GM12878 (cell line): Measurements from ENCODE around the gene TRIM38. TPM values are rescaled to one million over a fixed set of nuclear protein-coding genes. Genes with fewer than 3 reads are reported as not detected.

ENCODE experiments used
- CBFB ChIP-seq: IDR thresholded peaks from 2 replicates; pipeline ENCODE4 v1.6.1; 2016; ENCODE audit warnings: antibody characterized with exemption, low read depth
- CHD2 ChIP-seq: IDR thresholded peaks from 2 replicates; pipeline ENCODE4 v1.6.1; 2011; ENCODE audit warnings: low read depth, low read length, improper control_type of control experiment, borderline replicate concordance
- CTCF ChIP-seq, 3 experiments: IDR thresholded peaks in 2 of 3; conservative IDR thresholded peaks in 1 of 3; 2 replicates each; pipeline ENCODE4 v1.5.1; 2011; ENCODE audit warnings: low read depth in 3 of 3, low read length in 3 of 3, mild to moderate bottlenecking in 3 of 3, control low read depth in 2 of 3, moderate library complexity in 2 of 3, inconsistent platforms in 1 of 3, mixed read lengths in 1 of 3; ENCODE audit not compliant: control insufficient read depth in 2 of 3, insufficient read depth in 1 of 3; ENCODE audit errors: extremely low read depth in 1 of 3
- E2F4 ChIP-seq: IDR thresholded peaks from 2 replicates; pipeline ENCODE4 v1.6.1; 2012; ENCODE audit warnings: low read depth, low read length, improper control_type of control experiment
- FOXK2 ChIP-seq: fragments of 450-650 bp; IDR thresholded peaks from 2 replicates; pipeline ENCODE4 v1.6.1; 2017; ENCODE audit warnings: mild to moderate bottlenecking, moderate library complexity
- FOXM1 ChIP-seq: IDR thresholded peaks from 2 replicates; pipeline ENCODE4 v1.6.1; 2012; ENCODE audit warnings: low read depth, mild to moderate bottlenecking, inconsistent platforms, low read length, moderate library complexity
- GABPA ChIP-seq: IDR thresholded peaks from 2 replicates; pipeline ENCODE4 v1.6.1; 2014; ENCODE audit warnings: antibody characterized with exemption, low read depth, mild to moderate bottlenecking, inconsistent platforms
- LARP7 ChIP-seq: fragments of 450-650 bp; IDR thresholded peaks from 2 replicates; pipeline ENCODE4 v1.6.1; 2017; ENCODE audit warnings: mild to moderate bottlenecking
- MEF2B ChIP-seq: fragments of 450-650 bp; IDR thresholded peaks from 2 replicates; pipeline ENCODE4 v1.6.1; 2018; ENCODE audit warnings: mild to moderate bottlenecking, moderate library complexity; ENCODE audit not compliant: partially characterized antibody, poor library complexity, severe bottlenecking
- NBN ChIP-seq: fragments of 450-650 bp; IDR thresholded peaks from 2 replicates; pipeline ENCODE4 v1.6.1; 2016
- NR2F1 ChIP-seq: fragments of 450-650 bp; conservative IDR thresholded peaks from 2 replicates; pipeline ENCODE4 v1.6.1; 2017; ENCODE audit warnings: mild to moderate bottlenecking
- RAD51 ChIP-seq: fragments of 450-650 bp; IDR thresholded peaks from 2 replicates; pipeline ENCODE4 v1.6.1; 2016; ENCODE audit warnings: moderate library complexity, mild to moderate bottlenecking, inconsistent platforms
- SIX5 ChIP-seq: IDR thresholded peaks from 2 replicates; pipeline ENCODE4 v1.6.1; 2011; ENCODE audit warnings: mild to moderate bottlenecking, low read depth, low read length, moderate library complexity; ENCODE audit not compliant: severe bottlenecking
- SKIL ChIP-seq: fragments of 450-650 bp; IDR thresholded peaks from 2 replicates; pipeline ENCODE4 v1.6.1; 2017; ENCODE audit warnings: mild to moderate bottlenecking, low read depth, inconsistent platforms; ENCODE audit not compliant: poor library complexity, severe bottlenecking
- SP1 ChIP-seq: IDR thresholded peaks from one replicate; pipeline ENCODE4 v1.6.1; 2011; ENCODE audit warnings: low read depth, low read length
- SREBF1 ChIP-seq: IDR thresholded peaks from 2 replicates; pipeline ENCODE4 v1.6.1; 2012; ENCODE audit warnings: mild to moderate bottlenecking, low read length
- ZSCAN29 ChIP-seq: fragments of 450-650 bp; IDR thresholded peaks from 2 replicates; pipeline ENCODE4 v1.6.1; 2017; ENCODE audit warnings: mild to moderate bottlenecking, moderate library complexity
- polyA plus RNA-seq, 11 experiments: library from polyadenylated mRNA; depleted of rRNA in 4 of 11; unstranded in 6 of 11; stranded (reverse) in 5 of 11; fragments of >200 nt; fragmentation: Nextera tagmentation in 4 of 11; fragmentation: Illumina TruSeq in 1 of 11; extraction: Ambion mirVana in 4 of 11; extraction: Trizol in 1 of 11; gene quantifications; 1 replicate in 1 of 11; 2 replicates in 10 of 11; pipeline versions ENCODE4 v1.2.1 to v1.2.3, GENCODE V29; 2011 to 2016; ENCODE audit warnings: inconsistent platforms in 2 of 11, missing spikeins in 2 of 11, low read depth in 1 of 11
- total RNA-seq, 4 experiments: library from RNA; depleted of rRNA in 3 of 4; stranded (reverse); fragments of >200 nt in 3 of 4; fragmentation: Illumina TruSeq in 1 of 4; extraction: Trizol in 1 of 4; gene quantifications; 2 replicates each; pipeline versions ENCODE4 v1.2.1 to v1.2.3, GENCODE V29; 2013 to 2021
- TF ChIP-seq, protein P1 (sequence below): fragments of 450-650 bp; IDR thresholded peaks from 2 replicates; pipeline ENCODE4 v1.6.1; 2014; ENCODE audit warnings: mild to moderate bottlenecking
- TF ChIP-seq, protein P2 (sequence below): fragments of 150-350 bp; IDR thresholded peaks from 2 replicates; pipeline ENCODE4 v1.6.1; 2016; ENCODE audit warnings: low read depth, low read length
- TF ChIP-seq, protein P3 (sequence below): fragments of 450-650 bp; IDR thresholded peaks from 2 replicates; pipeline ENCODE4 v1.6.1; 2017; ENCODE audit warnings: low read depth, mild to moderate bottlenecking, moderate library complexity

The TRIM38 gene
- total and polyA plus RNA-seq, 10 of the 15 experiments (the other 5 are each of a cell fraction or from before 2014, with no cell fraction given), result 4.5 to 14.7 (median 11.1) TPM

DNA sequence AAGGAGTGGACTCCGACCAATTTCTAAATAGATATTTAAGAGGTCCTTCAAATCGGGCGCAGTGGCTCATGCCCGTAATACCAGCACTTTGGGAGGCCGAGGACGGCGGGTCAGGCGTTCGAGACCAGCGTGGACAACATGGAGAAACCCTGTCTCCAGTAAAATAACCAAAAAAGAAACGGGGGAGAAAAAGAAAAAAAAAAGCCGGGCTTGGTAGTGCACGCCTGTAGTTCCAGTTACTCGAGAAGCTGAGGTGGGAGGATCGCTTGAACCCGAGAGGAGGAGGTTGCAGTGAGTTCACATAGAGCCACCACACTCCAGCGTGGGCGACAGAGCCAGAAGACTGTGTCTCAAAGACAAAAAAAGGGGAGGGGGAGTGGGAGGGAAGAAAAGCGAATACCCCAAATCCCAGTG is 71.3 kb downstream of the TRIM38 start (continued):
- TF ChIP-seq ZSCAN29 (no peak), SP1 (no peak), MEF2B (no peak), CBFB (no peak), SIX5 (no peak), SKIL (no peak), GABPA (no peak), FOXK2 (no peak), FOXM1 (no peak), RAD51 (no peak), NR2F1 (no peak), NBN (peak; percentile 56; the same call in 1 of the 2 replicates), CTCF (IDR thresholded peaks at IDR 0.05 in 2 of 3, conservative IDR thresholded peaks at IDR 0.05 in 1 of 3; ENCODE audit: control insufficient read depth in 2 of 3, extremely low read depth in 1 of 3, insufficient read depth in 1 of 3, low read depth in 3 of 3, low read length in 3 of 3) (no peak), LARP7 (no peak), SREBF1 (no peak), CHD2 (no peak), E2F4 (no peak)
- TF ChIP-seq, protein P1, sequence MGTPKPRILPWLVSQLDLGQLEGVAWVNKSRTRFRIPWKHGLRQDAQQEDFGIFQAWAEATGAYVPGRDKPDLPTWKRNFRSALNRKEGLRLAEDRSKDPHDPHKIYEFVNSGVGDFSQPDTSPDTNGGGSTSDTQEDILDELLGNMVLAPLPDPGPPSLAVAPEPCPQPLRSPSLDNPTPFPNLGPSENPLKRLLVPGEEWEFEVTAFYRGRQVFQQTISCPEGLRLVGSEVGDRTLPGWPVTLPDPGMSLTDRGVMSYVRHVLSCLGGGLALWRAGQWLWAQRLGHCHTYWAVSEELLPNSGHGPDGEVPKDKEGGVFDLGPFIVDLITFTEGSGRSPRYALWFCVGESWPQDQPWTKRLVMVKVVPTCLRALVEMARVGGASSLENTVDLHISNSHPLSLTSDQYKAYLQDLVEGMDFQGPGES, result no peak
- TF ChIP-seq, protein P2, sequence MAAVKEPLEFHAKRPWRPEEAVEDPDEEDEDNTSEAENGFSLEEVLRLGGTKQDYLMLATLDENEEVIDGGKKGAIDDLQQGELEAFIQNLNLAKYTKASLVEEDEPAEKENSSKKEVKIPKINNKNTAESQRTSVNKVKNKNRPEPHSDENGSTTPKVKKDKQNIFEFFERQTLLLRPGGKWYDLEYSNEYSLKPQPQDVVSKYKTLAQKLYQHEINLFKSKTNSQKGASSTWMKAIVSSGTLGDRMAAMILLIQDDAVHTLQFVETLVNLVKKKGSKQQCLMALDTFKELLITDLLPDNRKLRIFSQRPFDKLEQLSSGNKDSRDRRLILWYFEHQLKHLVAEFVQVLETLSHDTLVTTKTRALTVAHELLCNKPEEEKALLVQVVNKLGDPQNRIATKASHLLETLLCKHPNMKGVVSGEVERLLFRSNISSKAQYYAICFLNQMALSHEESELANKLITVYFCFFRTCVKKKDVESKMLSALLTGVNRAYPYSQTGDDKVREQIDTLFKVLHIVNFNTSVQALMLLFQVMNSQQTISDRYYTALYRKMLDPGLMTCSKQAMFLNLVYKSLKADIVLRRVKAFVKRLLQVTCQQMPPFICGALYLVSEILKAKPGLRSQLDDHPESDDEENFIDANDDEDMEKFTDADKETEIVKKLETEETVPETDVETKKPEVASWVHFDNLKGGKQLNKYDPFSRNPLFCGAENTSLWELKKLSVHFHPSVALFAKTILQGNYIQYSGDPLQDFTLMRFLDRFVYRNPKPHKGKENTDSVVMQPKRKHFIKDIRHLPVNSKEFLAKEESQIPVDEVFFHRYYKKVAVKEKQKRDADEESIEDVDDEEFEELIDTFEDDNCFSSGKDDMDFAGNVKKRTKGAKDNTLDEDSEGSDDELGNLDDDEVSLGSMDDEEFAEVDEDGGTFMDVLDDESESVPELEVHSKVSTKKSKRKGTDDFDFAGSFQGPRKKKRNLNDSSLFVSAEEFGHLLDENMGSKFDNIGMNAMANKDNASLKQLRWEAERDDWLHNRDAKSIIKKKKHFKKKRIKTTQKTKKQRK, result no peak
- TF ChIP-seq, protein P3, sequence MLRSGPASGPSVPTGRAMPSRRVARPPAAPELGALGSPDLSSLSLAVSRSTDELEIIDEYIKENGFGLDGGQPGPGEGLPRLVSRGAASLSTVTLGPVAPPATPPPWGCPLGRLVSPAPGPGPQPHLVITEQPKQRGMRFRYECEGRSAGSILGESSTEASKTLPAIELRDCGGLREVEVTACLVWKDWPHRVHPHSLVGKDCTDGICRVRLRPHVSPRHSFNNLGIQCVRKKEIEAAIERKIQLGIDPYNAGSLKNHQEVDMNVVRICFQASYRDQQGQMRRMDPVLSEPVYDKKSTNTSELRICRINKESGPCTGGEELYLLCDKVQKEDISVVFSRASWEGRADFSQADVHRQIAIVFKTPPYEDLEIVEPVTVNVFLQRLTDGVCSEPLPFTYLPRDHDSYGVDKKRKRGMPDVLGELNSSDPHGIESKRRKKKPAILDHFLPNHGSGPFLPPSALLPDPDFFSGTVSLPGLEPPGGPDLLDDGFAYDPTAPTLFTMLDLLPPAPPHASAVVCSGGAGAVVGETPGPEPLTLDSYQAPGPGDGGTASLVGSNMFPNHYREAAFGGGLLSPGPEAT, result 0 out of 2 replicates have a peak, but pooled peaks have one; percentile 19
